CD4-positive, alpha-beta T cell treated with Interleukin-12 subunit alpha and Interleukin-12 subunit beta, for 1 hour (primary cell): ENCODE results near the gene KCTD14.
"Not testable (repeated sequence)": the region's sequence is repeated elsewhere in the genome, so short reads cannot be mapped to it uniquely, and the experiment has no call there.

Source experiments
- DNase-seq: peaks from one replicate; pipeline ENCODE4 v3.0.0-alpha.2; 2020

KCTD14 gene

GRCh38 chr11:78020246-78020645 lies 2.8 kb downstream of the KCTD14 start:
- no peak for DNase-seq

DNA sequence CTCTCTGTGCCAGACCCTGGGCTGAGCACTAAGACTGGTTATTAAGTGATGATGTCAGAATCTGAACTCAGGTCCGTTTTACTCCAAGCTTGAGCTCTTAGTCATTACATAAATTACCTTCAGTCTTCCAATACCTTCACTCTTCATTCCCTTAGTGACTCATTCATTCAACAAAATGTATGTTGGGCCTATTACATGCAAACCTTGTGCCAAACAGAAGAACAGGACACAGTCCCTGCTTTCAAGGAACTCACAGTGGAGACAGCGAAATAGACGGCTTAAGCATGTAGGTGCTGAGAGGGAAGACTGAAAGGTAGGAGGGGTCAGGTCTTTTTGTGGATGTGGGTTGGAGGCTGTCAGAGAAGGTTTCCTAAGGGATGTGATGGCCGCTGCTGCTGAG lies 3.3 kb downstream of the KCTD14 start:
- DNase-seq = no peak

DNA sequence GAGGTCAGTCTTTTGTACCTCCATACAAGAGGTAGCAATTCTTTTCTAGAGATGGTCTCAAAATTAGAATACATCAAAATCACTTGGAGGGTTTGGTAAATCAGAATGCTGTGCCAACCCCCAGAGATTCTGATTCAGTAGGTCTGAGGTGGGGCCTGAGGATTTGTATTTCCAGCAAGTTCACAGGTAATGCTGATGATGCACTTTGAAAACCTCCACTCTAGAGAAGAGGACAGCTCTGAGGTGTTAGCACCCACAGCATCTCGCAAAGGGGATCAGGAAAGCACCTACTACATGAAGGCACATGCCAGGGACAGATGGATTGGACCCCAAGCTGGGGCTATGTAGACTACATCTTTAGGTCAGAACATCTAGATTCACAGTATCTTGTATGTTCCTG lies 7.2 kb downstream of the KCTD14 start:
- DNase-seq = no peak

GRCh38 chr11:78014937-78015520 lies 8.0 kb downstream of the KCTD14 start:
- DNase-seq = not testable (repeated sequence)

- no peak for DNase-seq
These were observed 11.8 kb downstream of the KCTD14 start for GRCh38 chr11:78011301-78011700.

GRCh38 chr11:78010755-78011154 lies 12.3 kb downstream of the KCTD14 start:
- no peak for DNase-seq

- DNase-seq = no peak
These were observed 12.8 kb downstream of the KCTD14 start for GRCh38 chr11:78010304-78010703.

- no peak for DNase-seq
These were observed 14.0 kb downstream of the KCTD14 start for GRCh38 chr11:78009062-78009461.

GRCh38 chr11:78000193-78000592 lies 22.9 kb downstream of the KCTD14 start:
- peak; percentile 51 for DNase-seq

GRCh38 chr11:77999446-78000030 lies 23.5 kb downstream of the KCTD14 start:
- no peak for DNase-seq

- peak; percentile 98 for DNase-seq
These were observed 28.4 kb downstream of the KCTD14 start, which contains the start of gene INTS4 for GRCh38 chr11:77994434-77995362. TSS of gene INTS4 (minus strand) at chr11:77994668. CDS start at chr11:77994643, 25 bp downstream.

- no peak for DNase-seq
These were observed 29.2 kb downstream of the KCTD14 start for GRCh38 chr11:77993902-77994301.

DNA sequence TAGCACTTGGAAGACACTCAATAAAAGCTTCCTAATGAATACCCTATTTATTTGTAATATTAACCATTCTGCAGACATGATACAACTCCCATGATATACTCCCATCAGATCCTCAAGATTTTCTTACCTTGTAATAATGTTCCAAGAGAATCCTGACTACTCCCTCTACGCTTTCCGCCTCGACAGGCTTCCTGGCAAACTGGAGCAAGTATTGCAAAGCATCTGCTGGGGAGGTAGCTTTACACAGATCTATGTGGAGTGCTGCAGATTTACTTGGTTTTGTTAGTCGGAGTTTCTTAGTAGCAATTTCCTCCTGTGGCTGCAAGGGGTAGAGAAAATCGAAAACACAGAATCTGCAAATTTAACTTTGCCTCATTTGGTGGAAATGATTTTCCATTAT lies 32.1 kb downstream of the KCTD14 start:
- no peak for DNase-seq

GRCh38 chr11:77986456-77986855 lies 36.6 kb downstream of the KCTD14 start:
- not testable (repeated sequence) for DNase-seq

DNA sequence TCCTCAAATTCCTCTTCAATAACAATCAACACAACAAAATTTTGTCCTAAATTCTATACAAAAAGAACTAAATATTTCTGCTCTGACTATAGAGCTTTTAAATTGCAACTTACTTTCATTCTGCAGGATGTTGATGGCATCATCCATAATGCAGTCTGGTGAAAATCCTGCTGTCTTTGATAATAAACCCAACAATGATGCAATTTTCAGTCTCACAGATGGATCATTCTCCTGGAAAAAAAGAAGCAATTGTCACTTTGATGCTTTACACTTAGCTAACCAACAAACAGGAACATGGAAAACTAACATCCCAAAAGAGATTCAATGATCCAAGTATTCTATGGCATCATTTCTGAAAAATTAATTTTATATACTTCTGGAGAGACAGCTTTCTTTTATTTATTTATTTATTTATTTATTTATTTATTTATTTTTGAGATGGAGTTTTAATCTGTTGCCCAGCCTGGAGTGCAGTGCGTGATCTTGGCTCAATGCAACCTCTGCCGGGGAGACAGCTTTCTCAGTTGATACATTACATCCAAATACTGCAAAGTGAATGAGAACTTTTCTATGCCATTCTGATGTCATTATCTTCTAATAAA lies 41.6 kb downstream of the KCTD14 start:
- DNase-seq = no peak

DNA sequence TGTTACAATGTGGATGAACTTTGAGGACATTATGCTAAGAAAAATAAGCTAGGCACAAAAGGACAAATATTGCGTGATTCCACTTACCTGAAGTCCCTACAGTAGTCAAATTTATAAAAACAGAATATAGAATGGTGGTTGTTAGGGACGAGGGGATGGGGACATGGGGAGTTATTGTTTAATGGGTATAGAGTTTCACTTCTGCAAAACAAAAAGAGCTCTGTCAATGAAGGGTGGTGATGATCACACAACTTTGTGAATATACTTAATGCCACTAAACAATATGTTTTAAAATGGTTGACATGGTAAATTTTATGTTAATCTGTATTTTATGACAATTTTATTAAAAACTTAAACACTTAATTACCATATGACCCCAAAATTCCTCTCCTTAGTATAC lies 54.7 kb downstream of the KCTD14 start:
- no peak for DNase-seq

DNA sequence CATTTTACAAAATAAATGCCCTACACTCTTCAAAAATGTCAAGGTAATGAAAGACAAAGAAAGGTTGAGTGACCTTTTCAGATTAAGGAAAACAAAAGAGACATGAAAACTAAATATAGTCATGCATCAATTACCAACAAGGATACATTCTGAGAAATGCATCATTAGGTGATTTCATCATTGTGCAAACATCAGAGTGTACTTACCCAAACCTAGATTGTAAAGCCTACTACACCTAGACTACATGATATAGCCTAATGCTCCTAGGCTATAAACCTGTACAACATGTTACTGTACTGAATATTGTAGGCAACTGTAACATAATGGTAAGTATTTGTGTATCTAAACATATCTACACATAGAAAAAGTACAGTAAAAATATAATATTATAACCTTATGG lies 55.3 kb downstream of the KCTD14 start:
- DNase-seq = no peak

- DNase-seq = no peak
These were observed 56.0 kb downstream of the KCTD14 start for GRCh38 chr11:77967121-77967520.

DNA sequence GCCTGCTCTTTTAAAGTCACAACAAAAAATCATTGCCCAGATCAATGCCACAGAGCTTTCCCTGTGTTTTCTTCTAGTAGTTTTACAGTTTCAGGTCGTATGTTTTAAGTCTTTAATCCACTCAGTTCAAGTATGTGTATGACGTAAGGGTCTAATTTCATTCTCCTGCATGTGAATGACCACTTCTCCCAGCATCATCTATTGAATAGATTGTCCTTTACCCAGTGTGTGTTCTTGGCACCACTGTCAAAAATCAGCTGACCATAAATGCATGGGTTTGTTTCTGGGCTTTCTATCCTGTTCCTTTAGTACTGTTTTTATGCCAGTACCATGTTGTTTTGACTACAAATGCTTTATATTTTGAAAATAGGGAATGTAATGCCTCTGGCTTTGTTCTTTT lies 56.7 kb downstream of the KCTD14 start:
- no peak for DNase-seq
